Lower leg skin (tissue), 3 donors: ENCODE data around the gene SMARCE1.

Experiments
- CTCF ChIP-seq, 3 donors: fragments of 450-650 bp; IDR thresholded peaks; one replicate each; pipeline ENCODE4 v1.5.1; 2016; ENCODE audit warnings: antibody characterized with exemption in 3 of 3, mild to moderate bottlenecking in 3 of 3, moderate library complexity in 2 of 3
- POLR2A ChIP-seq, 2 donors: fragments of 450-650 bp; IDR thresholded peaks; one replicate each; pipeline ENCODE4 v1.6.1; 2016 to 2017; ENCODE audit warnings: antibody characterized with exemption in 2 of 2, mild to moderate bottlenecking in 1 of 2, moderate library complexity in 1 of 2

DNA sequence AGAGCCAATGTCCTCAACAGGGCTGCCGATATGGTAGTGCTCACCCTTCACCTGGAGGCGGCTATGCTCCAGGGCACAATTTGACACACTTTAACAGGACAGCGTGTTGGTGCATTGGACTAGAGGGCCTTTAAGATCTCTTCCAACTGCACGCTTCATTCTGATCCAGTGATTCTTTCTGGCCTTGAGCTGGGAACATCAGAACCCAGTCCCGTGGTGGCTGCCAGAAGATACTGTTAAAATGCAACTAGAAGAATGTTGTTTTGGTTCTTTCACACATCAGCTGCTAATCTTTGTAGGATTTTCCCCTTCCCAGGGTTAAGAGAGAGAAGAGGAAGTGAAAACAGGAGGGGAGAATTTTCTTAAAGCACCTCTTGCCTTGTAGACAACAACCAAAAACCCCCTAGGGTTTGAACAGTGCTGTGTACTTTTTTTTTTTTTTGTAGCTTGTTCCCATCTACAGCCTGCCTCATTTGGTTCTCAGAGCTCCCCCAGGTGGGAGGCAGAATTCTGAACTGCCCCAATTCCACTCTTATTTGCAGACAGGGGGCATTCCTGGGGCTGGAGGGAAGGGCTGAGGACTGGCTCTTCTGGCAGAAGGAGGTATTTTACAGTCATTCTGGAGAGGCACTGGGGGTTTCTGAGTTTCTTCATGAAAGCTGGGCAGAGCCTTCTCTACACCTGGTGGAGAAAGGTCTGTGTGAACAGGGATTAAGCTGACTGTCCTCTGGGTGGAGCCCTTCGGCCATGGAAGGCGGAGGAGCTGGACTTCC is 32.4 kb downstream of the SMARCE1 start:
- no peak for TF ChIP-seq CTCF (IDR thresholded peaks at IDR 0.05)
- no peak for TF ChIP-seq POLR2A (IDR thresholded peaks at IDR 0.05)
